ENCODE results near the gene TEX55.
"Not testable (repeated sequence)": the region's sequence is repeated elsewhere in the genome, so short reads cannot be mapped to it uniquely, and the experiment has no call there.

The TEX55 gene

GRCh38 chr3:119161240-119161639 is 15.3 kb downstream of the TEX55 start:
- no peak for DNase-seq

GRCh38 chr3:119164745-119165144 is 18.8 kb downstream of the TEX55 start:
- not testable (repeated sequence) for DNase-seq

GRCh38 chr3:119170821-119171220 is 24.9 kb downstream of the TEX55 start:
- DNase-seq: no peak

GRCh38 chr3:119173325-119173724 is 27.4 kb downstream of the TEX55 start, which contains the start of gene UPK1B:
Gene UPK1B, plus strand, starts transcription at chr3:119173598. Its CDS starts 13,144 bp downstream, at chr3:119186742.
- DNase-seq: no peak

GRCh38 chr3:119175872-119176756 is 30.1 kb downstream of the TEX55 start:
- no peak for DNase-seq

GRCh38 chr3:119176778-119177177 is 30.8 kb downstream of the TEX55 start:
- DNase-seq: no peak

- DNase-seq: no peak
Measured at GRCh38 chr3:119177321-119177720, 31.4 kb downstream of the TEX55 start.

- DNase-seq: no peak
Measured at GRCh38 chr3:119181765-119182164, 35.8 kb downstream of the TEX55 start.

GRCh38 chr3:119184111-119184510 is 38.1 kb downstream of the TEX55 start:
- no peak for DNase-seq

GRCh38 chr3:119184796-119185570 is 39.0 kb downstream of the TEX55 start:
- no peak for DNase-seq

GRCh38 chr3:119187266-119187665 is 41.3 kb downstream of the TEX55 start:
- DNase-seq: no peak

GRCh38 chr3:119191800-119192199 is 45.8 kb downstream of the TEX55 start:
- no peak for DNase-seq

- no peak for DNase-seq
Measured at GRCh38 chr3:119194237-119195150, 48.5 kb downstream of the TEX55 start.

GRCh38 chr3:119195151-119195476 is 49.1 kb downstream of the TEX55 start:
- DNase-seq: no peak

GRCh38 chr3:119195911-119196310 is 49.9 kb downstream of the TEX55 start:
- DNase-seq: no peak

Measured in NCI-H1417 treated with DMSO at 0.1 percent for 48 hours (cell line).